ENCODE data around the gene GALNT12.

Gene GALNT12

GRCh38 chr9:98834386-98834785 is 26.9 kb downstream of the GALNT12 start:
- no peak for DNase-seq

GRCh38 chr9:98836206-98836605 is 28.7 kb downstream of the GALNT12 start:
- no peak for DNase-seq

GRCh38 chr9:98837516-98837915 is 30.0 kb downstream of the GALNT12 start:
- DNase-seq, result no peak

- DNase-seq, result peak; percentile 38
Observed at GRCh38 chr9:98838155-98838867, 30.8 kb downstream of the GALNT12 start.

- DNase-seq, result no peak
Observed at GRCh38 chr9:98838868-98839565, 31.5 kb downstream of the GALNT12 start.

- DNase-seq, result no peak
Observed at GRCh38 chr9:98839724-98840123, 32.3 kb downstream of the GALNT12 start.

- DNase-seq, result no peak
Observed at GRCh38 chr9:98842510-98842909, 35.0 kb downstream of the GALNT12 start.

GRCh38 chr9:98846081-98846480 is 38.6 kb downstream of the GALNT12 start:
- DNase-seq, result no peak

GRCh38 chr9:98846879-98847278 is 39.4 kb downstream of the GALNT12 start:
- DNase-seq, result no peak

GRCh38 chr9:98848450-98849149 is 41.1 kb downstream of the GALNT12 start:
- peak; percentile 83 for DNase-seq

- no peak for DNase-seq
Observed at GRCh38 chr9:98849563-98849962, 42.1 kb downstream of the GALNT12 start.

GRCh38 chr9:98850851-98851729 is 43.6 kb downstream of the GALNT12 start:
- DNase-seq, result no peak

GRCh38 chr9:98851730-98852459 is 44.4 kb downstream of the GALNT12 start:
- DNase-seq, result no peak

- no peak for DNase-seq
Observed at GRCh38 chr9:98852460-98852734, 44.9 kb downstream of the GALNT12 start.

GRCh38 chr9:98852961-98853360 is 45.5 kb downstream of the GALNT12 start:
- no peak for DNase-seq

GRCh38 chr9:98854266-98854665 is 46.8 kb downstream of the GALNT12 start:
- no peak for DNase-seq

- no peak for DNase-seq
Observed at GRCh38 chr9:98855592-98855991, 48.1 kb downstream of the GALNT12 start.

- DNase-seq, result no peak
Observed at GRCh38 chr9:98856982-98857381, 49.5 kb downstream of the GALNT12 start.

- DNase-seq, result no peak
Observed at GRCh38 chr9:98859941-98860340, 52.5 kb downstream of the GALNT12 start.

GRCh38 chr9:98860871-98861293 is 53.4 kb downstream of the GALNT12 start:
- DNase-seq, result peak; percentile 65

GRCh38 chr9:98861781-98862504 is 54.5 kb downstream of the GALNT12 start:
- DNase-seq, result no peak

GRCh38 chr9:98862936-98863335 is 55.5 kb downstream of the GALNT12 start:
- DNase-seq, result no peak
